ENCODE results near the gene ABTB1.

Gene ABTB1

DNA sequence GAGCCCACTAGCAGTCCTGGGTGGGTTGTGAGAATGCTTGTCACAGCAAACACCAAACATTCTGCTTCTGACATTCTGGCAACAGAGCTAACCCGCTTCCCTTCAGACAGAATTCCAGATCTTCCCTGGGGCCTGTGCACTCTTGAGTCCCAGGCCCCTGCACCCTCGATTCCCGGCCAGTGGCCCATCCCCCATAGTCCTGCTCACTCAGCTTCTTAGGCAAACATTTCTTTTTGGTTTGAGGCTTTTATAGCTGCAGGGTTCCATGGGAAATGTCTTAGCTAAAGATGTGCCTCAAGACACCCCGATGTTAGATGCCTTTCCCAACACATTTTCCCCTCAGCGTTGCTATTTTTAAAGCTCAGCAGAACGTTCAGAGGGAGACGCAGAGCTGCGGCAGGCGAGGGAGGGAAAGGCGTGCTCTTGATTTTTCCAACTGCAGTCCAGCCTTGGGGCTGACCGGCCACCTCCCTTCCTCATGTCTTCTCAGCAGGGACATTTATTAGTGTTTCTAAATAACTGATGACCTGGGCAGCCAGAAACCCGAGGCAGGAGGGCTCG lies 35.2 kb downstream of the ABTB1 start:
- DNase-seq, result no peak

- DNase-seq, result no peak
Measured at GRCh38 chr3:127708837-127709236, 36.1 kb downstream of the ABTB1 start.

DNA sequence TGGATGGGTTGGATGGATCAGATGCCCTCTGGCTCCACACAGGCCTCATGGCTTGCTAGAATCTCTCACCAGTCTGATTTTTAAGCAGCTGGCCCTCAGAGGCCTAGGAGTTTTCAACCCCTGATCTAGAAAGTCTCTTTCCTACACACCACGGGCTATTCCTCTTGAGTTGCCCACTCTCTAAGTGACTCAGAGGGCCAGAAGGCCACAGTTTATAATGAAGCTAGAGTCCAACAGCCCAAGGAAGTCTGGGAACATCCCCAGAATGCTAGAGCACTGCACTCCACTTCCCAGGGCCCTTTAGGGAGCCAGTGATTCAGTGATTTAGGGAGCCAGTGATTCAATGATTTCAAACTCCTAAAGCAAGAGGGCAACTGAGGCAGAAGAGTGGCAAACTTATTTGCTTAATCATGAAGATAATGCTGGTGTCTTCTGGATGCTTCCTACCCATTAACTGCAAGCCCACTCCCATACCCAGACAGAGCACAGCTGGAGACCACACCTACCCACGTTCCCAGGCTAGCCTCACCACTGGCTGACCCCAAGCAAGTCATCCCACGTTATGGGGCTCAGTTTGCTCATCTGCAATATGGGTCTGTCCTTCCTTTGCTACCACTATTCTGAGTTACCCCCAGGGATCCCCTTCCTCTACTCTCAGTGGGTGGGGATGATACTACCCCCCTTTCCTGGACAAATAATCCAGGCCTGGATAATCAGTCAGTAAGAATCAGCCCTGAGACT lies 36.7 kb downstream of the ABTB1 start:
- DNase-seq, result no peak

DNA sequence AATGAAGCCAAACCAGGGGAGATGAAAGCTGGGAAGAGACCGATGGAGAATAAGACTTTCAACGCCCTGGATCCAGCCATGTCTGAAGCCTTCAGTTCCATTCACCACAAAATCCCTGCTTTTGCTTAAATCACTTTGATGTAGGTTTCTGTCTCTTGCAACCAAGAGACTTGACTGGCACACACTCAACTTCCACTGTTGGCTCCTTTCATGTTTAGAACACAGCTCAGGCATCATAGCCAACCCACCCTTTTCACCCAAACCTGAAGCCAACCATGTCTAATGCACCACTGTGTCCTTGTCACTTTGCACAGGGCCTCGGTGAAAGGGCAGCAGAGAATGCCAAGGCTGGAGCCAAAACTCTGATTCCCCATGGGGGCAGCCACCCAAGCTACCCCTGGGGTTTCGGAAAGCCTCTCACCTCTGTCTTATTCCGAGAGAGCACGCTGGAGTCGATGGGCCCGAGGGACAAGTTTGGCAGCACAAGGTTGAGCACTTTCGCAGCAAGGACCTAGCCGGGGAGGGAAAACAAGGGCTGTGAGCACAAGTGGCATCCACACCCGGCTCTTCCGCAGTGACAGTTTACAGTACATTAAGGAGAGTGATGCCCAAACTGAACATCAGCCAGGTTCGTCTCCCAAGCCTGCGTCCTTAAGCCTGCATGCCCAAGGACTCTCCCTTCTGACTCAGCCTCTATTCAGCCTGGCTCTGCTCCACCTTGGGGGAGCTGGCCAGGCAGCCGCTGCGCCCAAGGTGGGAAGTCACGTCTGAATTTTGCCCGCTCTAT lies 37.6 kb downstream of the ABTB1 start:
- no peak for DNase-seq

GRCh38 chr3:127711021-127711695 lies 38.4 kb downstream of the ABTB1 start:
- DNase-seq, result no peak

DNA sequence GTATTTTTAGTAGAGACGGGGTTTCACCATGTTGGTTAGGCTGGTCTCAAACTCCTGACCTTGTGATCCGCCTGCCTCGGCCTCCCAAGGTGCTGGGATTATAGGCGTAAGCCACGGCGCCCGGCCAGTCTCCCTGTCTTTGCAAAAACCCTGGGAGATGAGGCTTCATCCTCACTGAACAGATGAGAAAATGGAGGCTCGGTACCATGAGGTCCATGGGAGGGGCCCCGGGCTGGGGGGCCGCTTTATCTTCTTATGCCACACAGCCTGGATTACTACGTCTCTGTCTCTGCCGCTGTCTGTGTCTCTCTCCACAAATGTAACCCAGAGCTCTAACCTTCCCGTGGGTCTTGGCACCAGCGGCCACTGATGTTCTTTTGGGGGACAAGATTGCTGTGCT lies 39.1 kb downstream of the ABTB1 start:
- DNase-seq, result no peak

GRCh38 chr3:127712461-127712860 lies 39.7 kb downstream of the ABTB1 start:
- no peak for DNase-seq

- DNase-seq, result no peak
Measured at GRCh38 chr3:127712881-127713771, 40.4 kb downstream of the ABTB1 start.

DNA sequence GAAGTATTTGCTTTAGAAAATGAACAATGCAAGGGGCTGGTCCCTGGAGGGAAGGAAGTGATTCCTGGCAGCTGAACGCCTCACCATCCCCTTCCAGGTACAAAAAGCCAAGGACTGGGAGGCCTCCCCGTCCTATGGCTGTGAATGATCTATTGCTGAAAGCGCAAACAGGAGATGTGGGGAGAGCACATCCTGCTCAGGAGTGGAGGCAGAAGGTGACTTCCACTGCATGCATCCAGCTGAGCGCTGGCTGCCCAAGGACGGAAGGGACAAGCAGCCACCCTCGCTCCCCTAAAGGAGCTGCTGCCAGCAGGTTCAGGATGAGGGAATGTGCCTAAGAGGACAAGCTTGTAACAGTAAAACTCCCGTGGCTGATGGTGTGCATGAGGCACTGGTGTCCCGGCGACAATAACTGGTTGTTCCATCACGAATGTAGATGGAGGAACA lies 41.4 kb downstream of the ABTB1 start:
- no peak for DNase-seq

GRCh38 chr3:127714866-127715265 lies 42.1 kb downstream of the ABTB1 start:
- DNase-seq, result no peak

DNA sequence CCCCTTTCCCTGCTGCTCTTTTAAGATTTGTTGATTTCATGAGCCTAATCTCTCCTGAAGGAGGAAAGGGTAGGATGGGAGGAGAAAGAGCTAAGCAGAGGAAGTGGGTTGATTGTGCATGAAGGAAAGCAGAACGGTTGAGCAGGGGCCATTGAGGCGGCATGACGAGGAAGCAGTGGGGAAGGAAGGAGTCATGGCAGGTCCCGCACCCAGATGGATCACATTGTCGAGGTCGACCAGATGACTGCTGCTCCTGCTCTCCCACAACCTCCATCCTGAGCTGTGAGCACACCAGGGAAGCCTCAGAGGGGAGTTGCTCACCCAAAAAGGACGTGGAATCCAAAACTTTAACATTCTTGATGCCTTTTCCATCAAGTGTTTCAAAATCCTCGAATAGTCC lies 42.8 kb downstream of the ABTB1 start:
- no peak for DNase-seq

GRCh38 chr3:127716384-127716783 lies 43.6 kb downstream of the ABTB1 start:
- DNase-seq, result no peak

GRCh38 chr3:127717357-127718244 lies 44.8 kb downstream of the ABTB1 start:
- DNase-seq, result no peak

DNA sequence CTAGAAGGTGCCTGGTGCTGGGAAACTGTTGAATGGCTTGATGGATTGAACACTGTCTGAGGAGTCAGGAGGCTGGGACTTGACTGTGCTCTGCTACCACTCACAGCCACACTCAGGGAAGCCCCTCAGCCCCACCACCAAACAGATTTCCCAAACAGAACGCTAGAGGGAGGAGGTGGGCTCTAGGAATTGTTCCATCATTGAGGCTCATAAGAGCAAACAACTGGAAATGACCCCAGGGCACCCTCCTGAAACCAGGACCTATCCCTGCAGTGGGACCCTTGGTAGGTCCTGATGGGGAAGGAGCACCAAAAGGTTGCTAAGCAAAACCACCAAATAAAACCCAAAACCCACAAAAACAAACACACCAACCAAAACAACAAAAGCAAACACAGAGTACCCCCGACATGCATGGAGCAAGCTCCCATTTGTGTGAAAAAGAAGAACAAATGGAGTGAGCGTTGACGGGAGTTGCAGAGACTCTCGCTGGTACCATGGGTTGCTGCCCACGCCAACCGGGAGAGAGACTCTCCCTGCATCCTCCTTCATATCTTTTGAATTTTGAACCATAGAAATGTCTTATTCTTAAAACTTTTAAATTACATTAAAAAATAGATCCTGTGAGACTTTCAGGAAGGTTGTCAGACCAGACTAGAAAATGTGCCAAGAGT lies 45.6 kb downstream of the ABTB1 start:
- no peak for DNase-seq

DNA sequence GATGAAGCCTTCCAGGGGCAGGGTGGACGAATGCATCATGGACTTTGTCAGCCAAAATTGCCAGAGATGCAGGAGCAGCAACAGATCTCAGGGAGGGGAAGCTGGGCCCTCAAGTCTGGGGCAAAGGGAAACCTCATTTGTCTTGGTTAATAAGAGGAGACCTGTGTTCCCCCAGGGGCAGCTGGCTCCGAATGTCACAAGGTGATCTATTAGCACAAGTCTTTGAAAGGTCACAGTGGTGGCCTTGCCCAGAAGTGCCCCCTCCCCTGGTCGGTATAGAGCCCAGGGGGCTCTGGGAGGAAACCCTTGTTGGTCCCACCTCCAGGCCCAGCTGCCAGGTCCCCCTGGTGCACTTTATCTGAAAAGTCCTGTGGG lies 46.2 kb downstream of the ABTB1 start:
- DNase-seq, result no peak

- no peak for DNase-seq
Measured at GRCh38 chr3:127719369-127719768, 46.6 kb downstream of the ABTB1 start.

DNA sequence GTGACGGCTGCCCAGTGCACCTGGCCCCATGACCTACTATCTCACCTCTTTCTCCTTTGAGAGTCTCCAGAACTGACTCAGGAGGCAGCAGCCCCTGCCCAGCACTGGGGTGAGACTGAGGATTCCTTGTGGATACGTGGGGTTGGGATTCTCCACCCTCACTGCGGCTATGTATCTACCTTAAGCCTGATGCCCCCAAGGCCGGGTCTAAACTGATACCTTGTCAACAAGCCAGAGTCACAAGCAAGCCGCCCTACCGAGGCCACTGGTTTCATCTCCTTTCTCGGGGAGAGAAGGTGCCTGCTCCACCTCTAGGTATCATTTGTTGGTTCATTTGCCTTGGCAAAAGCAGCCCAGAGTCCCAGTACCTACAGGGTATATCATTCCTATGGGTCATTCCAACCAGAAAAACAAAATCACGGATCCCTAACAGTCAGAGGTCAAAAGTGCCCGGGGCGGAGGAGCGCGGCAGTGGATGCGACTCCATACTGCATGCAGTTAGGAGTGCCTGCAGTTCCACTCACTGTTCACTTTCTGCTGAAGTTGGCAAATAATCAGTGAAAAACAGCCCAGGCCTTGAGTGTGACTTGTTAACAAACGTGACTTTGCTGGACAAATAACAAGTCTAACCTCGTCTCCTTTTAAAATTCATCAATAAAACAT lies 47.5 kb downstream of the ABTB1 start:
- DNase-seq, result no peak

DNA sequence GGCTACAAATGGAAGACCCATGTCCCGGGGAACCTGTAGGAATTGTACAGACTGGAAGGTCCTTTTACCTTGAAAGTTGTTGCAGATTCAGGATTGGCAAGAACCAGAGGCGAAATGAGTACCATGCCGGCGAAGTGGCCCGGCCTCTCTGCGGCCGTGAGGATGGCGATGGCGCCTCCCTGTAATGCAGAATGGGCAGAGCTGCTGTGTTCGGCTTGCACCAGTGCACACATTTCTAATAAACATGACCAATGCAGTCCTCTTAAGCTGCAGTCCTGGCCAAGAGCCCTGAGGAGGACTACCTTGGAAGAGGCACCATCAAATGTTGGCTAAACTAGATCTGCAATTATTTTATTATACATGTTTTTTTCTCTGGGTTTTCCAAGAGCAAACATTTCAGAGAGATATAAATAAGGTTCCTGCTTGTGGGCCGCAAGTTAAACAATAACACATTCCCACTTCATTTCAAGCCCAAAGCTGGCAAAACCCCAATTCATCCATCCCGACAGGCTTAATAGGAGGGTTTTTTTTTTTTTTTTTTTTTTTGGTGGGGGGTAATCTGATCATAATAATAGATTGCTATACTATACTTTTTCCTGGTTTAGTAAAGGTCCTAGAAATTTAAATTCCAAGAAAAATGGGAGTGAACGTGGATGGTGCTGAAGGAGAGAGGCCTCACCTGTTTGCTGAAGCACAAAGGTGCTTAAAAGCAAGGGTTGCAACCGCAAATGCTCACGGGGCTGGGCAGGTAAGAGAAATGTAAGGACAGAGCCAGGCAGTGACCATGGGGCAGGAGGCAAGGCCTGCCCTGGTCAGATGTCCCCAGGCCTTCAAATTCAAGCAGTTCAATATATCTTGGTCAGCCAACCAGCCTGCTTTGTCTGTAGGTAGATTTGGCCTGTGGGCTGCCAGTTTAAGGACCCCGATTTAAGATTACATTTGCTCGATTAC lies 48.5 kb downstream of the ABTB1 start:
- DNase-seq, result no peak
